Psoas muscle (tissue), 8 donors: ENCODE measurements around the gene NCAM1. TPM values are rescaled to one million over a fixed set of nuclear protein-coding genes. Genes with fewer than 3 reads are reported as not detected.
"Not testable (repeated sequence)": the region's sequence is repeated elsewhere in the genome, so short reads cannot be mapped to it uniquely, and the experiment has no call there.

Experiments used
- ATAC-seq, 4 donors: fragments of 200-7000 bp; cut with Tn5 transposase; one replicate each; pipeline ENCODE4 v1.9.1; 2020; ENCODE audit warnings: moderate library complexity in 3 of 4, mild to moderate bottlenecking in 2 of 4
- DNase-seq, 2 donors: peaks; one replicate each; pipeline ENCODE4 v3.0.0-alpha.2; 2020
- H3K27ac ChIP-seq: fragments of 200-600 bp; one replicate; pipeline ENCODE4 v1.8.0; 2022
- H3K27me3 ChIP-seq, 3 donors: fragments of 200-600 bp in 1 of 3; one replicate each; pipeline versions ENCODE4 v1.6.1 to v1.8.0; 2013 to 2022; ENCODE audit warnings: low read length in 2 of 3, mild to moderate bottlenecking in 2 of 3, moderate library complexity in 1 of 3; ENCODE audit not compliant: insufficient read depth in 3 of 3
- H3K36me3 ChIP-seq, 2 donors: fragments of 200-600 bp in 1 of 2; one replicate each; pipeline versions ENCODE4 v1.6.1 to v1.8.0; 2013 to 2022; ENCODE audit warnings: low read depth in 1 of 2, mild to moderate bottlenecking in 1 of 2, moderate library complexity in 1 of 2; ENCODE audit not compliant: insufficient read depth in 1 of 2
- H3K4me1 ChIP-seq: fragments of 200-600 bp; one replicate; pipeline ENCODE4 v1.8.0; 2022
- H3K4me3 ChIP-seq: fragments of 200-600 bp; one replicate; pipeline ENCODE4 v1.8.0; 2022; ENCODE audit warnings: mild to moderate bottlenecking
- H3K9me3 ChIP-seq: fragments of 200-600 bp; one replicate; pipeline ENCODE4 v1.8.0; 2022
- CTCF ChIP-seq: fragments of 200-600 bp; IDR thresholded peaks from one replicate; pipeline ENCODE4 v1.8.0; 2022; ENCODE audit warnings: antibody characterized with exemption
- WGBS, 3 donors: extraction: QIAGEN DNeasy Blood & Tissue Kit; methylation state at CpG; one replicate each; pipeline versions ENCODE4 v1.1.6 to v1.1.7; 2013; 5-methylcytosine and 5-hydroxymethylcytosine counted together
- intact Hi-C, 2 donors: fragments of 100-400 bp; cut with DNase I; formaldehyde crosslinking; loops; one replicate each; pipeline versions ENCODE4 v1.11.0 to v1.14.2; 2022
- polyA plus RNA-seq, 3 donors: library from polyadenylated mRNA; stranded (reverse); fragments of 200-250 nt; gene quantifications; one replicate each; pipeline ENCODE4 v1.2.3, GENCODE V29; 2013
- total RNA-seq, 4 donors: library from RNA; stranded (reverse); fragmentation: NEBNext Ultra II Directional in 2 of 4; extraction: Animal tissue kit (Norgen Biotek cat#: 25700) in 2 of 4; gene quantifications; one replicate each; pipeline versions ENCODE4 v1.2.1 to v1.2.4, GENCODE V29; 2021 to 2023
- donor health status: healthy with polysubstance abuse.
- donor health status: DM: no; HTN: no; CAD: no; lungs with moderate emphysema.
- donor health status: Bipolar disorder and iron deficiency.
- donor health status: healthy.
- donor health status: DM: yes; HTN: yes; CAD: no.
- donor health status: DM: no; HTN: no; CAD: no.
- donor health status: DM: no; HTN: no; CAD: no.
- donor health status: DM: yes; HTN: yes; CAD: no.

The NCAM1 gene
- total and polyA plus RNA-seq, 7 donors = 1.3 to 50.3 (median 3.0) TPM

- H3K4me1 ChIP-seq = no peaks in the 10 kb centered on the region
- no peak overlapping the region for H3K4me3 ChIP-seq
- no peak for DNase-seq
- H3K36me3 ChIP-seq = no peaks in the 10 kb centered on the region
- H3K27me3 ChIP-seq = peaks cover 0 to 17% (median 4%) of the 10 kb centered on the region in 3 donors
- H3K9me3 ChIP-seq = no peaks in the 10 kb centered on the region
- no peak for ATAC-seq
- no peak overlapping the region for H3K27ac ChIP-seq
- 79 to 80% (median 79%) methylated on average over 7 of the region's 7 CpGs for WGBS, 3 donors
- TF ChIP-seq CTCF = no peak
- intact Hi-C loops = loop anchor here in 1 of 2 donors (10.0 kb wide), 1 partner anchor 1071 kb away; the partner anchor contains the start of gene PTS
These were observed 334.8 kb downstream of the NCAM1 start for GRCh38 chr11:113295993-113296392.

GRCh38 chr11:113296447-113297205 lies 335.4 kb downstream of the NCAM1 start:
- Histone ChIP-seq H3K27ac (no peak overlapping the region), H3K36me3 (no peaks in the 10 kb centered on the region), H3K4me3 (no peak overlapping the region), H3K27me3 (peaks cover 0 to 17% (median 4%) of the 10 kb centered on the region in 3 donors), H3K4me1 (no peaks in the 10 kb centered on the region), H3K9me3 (no peaks in the 10 kb centered on the region)
- 83 to 86% (median 85%) methylated on average over 2 of the region's 2 CpGs for WGBS, 3 donors
- ATAC-seq = no peak
- TF ChIP-seq CTCF = no peak
- intact Hi-C loops = loop anchor here in 1 of 2 donors (10.0 kb wide), 1 partner anchor 1072 kb away; the partner anchor contains the start of gene PTS
- DNase-seq = no peak

GRCh38 chr11:113298496-113298895 lies 337.3 kb downstream of the NCAM1 start:
- H3K4me1 ChIP-seq, ATAC-seq, H3K4me3 ChIP-seq, H3K9me3 ChIP-seq, DNase-seq, H3K27ac ChIP-seq, H3K36me3 ChIP-seq: not testable (repeated sequence)
- intact Hi-C loops = loop anchor here in 1 of 2 donors (10.0 kb wide), 1 partner anchor 1074 kb away; the partner anchor contains the start of gene PTS
- 97 to 100% (median 99%) methylated on average over 3 of the region's 3 CpGs for WGBS, 3 donors
- peaks cover 0 to 17% (median 4%) of the 10 kb centered on the region in 3 donors for H3K27me3 ChIP-seq

GRCh38 chr11:113304916-113305315 lies 343.7 kb downstream of the NCAM1 start:
- ATAC-seq (no peak), DNase-seq (no peak)
- Histone ChIP-seq H3K9me3 (no peaks in the 10 kb centered on the region), H3K4me3 (no peak overlapping the region), H3K27me3 (no peaks in the 10 kb centered on the region), H3K4me1 (no peaks in the 10 kb centered on the region), H3K36me3 (no peaks in the 10 kb centered on the region), H3K27ac (no peak overlapping the region)
- TF ChIP-seq CTCF = no peak
- intact Hi-C loops = loop anchor here (1.0 to 10.0 kb wide), 4 partner anchors 227 to 490 kb away; no protein-coding TSS in a partner anchor

GRCh38 chr11:113305440-113306336 lies 344.5 kb downstream of the NCAM1 start:
- ATAC-seq (peak; percentile 92 to 99 (median 94)), DNase-seq (peak; percentile 76 to 87)
- intact Hi-C loops = loop anchor here (1.0 to 10.0 kb wide), 5 partner anchors 227 to 489 kb away; no protein-coding TSS in a partner anchor
- no peaks in the 10 kb centered on the region for H3K9me3 ChIP-seq
- no peaks in the 10 kb centered on the region for H3K4me1 ChIP-seq
- TF ChIP-seq CTCF = peak; percentile 95
- WGBS, 3 donors = 43 to 45% (median 45%) methylated on average over 12 of the region's 12 CpGs
- H3K27me3 ChIP-seq = no peaks in the 10 kb centered on the region
- H3K36me3 ChIP-seq = no peaks in the 10 kb centered on the region
- H3K27ac ChIP-seq = no peak overlapping the region
- H3K4me3 ChIP-seq = no peak overlapping the region
